HepG2 (cell line): ENCODE measurements around the gene PDPR. TPM values are rescaled to one million over a fixed set of nuclear protein-coding genes. Genes with fewer than 3 reads are reported as not detected.

Source experiments
- DPF2 ChIP-seq: sonication (generic); formaldehyde crosslinking; IDR thresholded peaks from 2 replicates; pipeline ENCODE4 v1.4.0; 2020; ENCODE audit warnings: mild to moderate bottlenecking, low read depth, missing genetic modification reagents, borderline replicate concordance
- FUBP1 ChIP-seq: sonication (generic); formaldehyde crosslinking; IDR thresholded peaks from 2 replicates; pipeline ENCODE4 v1.5.1; 2020; ENCODE audit warnings: missing genetic modification reagents, mild to moderate bottlenecking, borderline replicate concordance
- HINFP ChIP-seq: sonication (generic); formaldehyde crosslinking; IDR thresholded peaks from 2 replicates; pipeline ENCODE4 v1.4.0; 2020; ENCODE audit warnings: low read depth, mild to moderate bottlenecking, missing genetic modification reagents
- HNF1A ChIP-seq, 2 experiments: sonication (generic) in 1 of 2; formaldehyde crosslinking in 1 of 2; IDR thresholded peaks; 2 replicates each; pipeline versions ENCODE4 v1.4.0 to v1.6.1; 2016 to 2020; ENCODE audit warnings: borderline replicate concordance in 1 of 2, low read depth in 1 of 2, mild to moderate bottlenecking in 1 of 2, missing genetic modification reagents in 1 of 2
- MIER3 ChIP-seq: IDR thresholded peaks from 2 replicates; pipeline ENCODE4 v1.6.1; 2016; ENCODE audit warnings: missing compliant biosample characterization, borderline replicate concordance
- TSC22D2 ChIP-seq: sonication (generic); formaldehyde crosslinking; IDR thresholded peaks from 2 replicates; pipeline ENCODE4 v1.5.1; 2020; ENCODE audit warnings: missing genetic modification reagents, mild to moderate bottlenecking, borderline replicate concordance
- XRCC5 ChIP-seq: fragments of 200-400 bp; formaldehyde crosslinking; optimal IDR thresholded peaks from 2 replicates; pipeline ENCODE3; 2017; ENCODE audit warnings: mild to moderate bottlenecking, low read length
- ZC3H4 ChIP-seq: sonication (generic); formaldehyde crosslinking; IDR thresholded peaks from 2 replicates; pipeline ENCODE4 v1.4.0; 2020; ENCODE audit warnings: missing genetic modification reagents, borderline replicate concordance
- ZFYVE20 ChIP-seq: sonication (generic); formaldehyde crosslinking; IDR thresholded peaks from 2 replicates; pipeline ENCODE4 v1.8.0; 2023; ENCODE audit warnings: low read depth, mild to moderate bottlenecking, moderate library complexity, missing genetic modification reagents, borderline replicate concordance
- ZNF274 ChIP-seq: sonication (generic); formaldehyde crosslinking; IDR thresholded peaks from 2 replicates; pipeline ENCODE4 v1.5.1; 2020; ENCODE audit warnings: mild to moderate bottlenecking, missing genetic modification reagents
- ZNF3 ChIP-seq: IDR thresholded peaks from 2 replicates; pipeline ENCODE4 v1.7.0; 2017; ENCODE audit warnings: inconsistent platforms
- ZNF337 ChIP-seq: sonication (generic); formaldehyde crosslinking; IDR thresholded peaks from 2 replicates; pipeline ENCODE4 v1.5.1; 2020; ENCODE audit warnings: missing genetic modification reagents, low read depth, mild to moderate bottlenecking, borderline replicate concordance
- ZNF350 ChIP-seq: sonication (generic); formaldehyde crosslinking; IDR thresholded peaks from 2 replicates; pipeline ENCODE4 v1.4.0; 2020; ENCODE audit warnings: mild to moderate bottlenecking, low read depth, missing genetic modification reagents, borderline replicate concordance
- ZNF567 ChIP-seq: sonication (generic); formaldehyde crosslinking; IDR thresholded peaks from 2 replicates; pipeline ENCODE4 v1.8.1; 2023; ENCODE audit warnings: mild to moderate bottlenecking, missing genetic modification reagents, borderline replicate concordance
- ZNF761 ChIP-seq: sonication (generic); formaldehyde crosslinking; conservative IDR thresholded peaks from 2 replicates; pipeline ENCODE4 v1.4.0; 2020; ENCODE audit warnings: mild to moderate bottlenecking, missing genetic modification reagents
- polyA plus RNA-seq, 8 experiments: library from polyadenylated mRNA; depleted of rRNA in 3 of 8; stranded (reverse) in 7 of 8; unstranded in 1 of 8; fragments of >200 nt; fragmentation: Illumina TruSeq in 4 of 8; extraction: Trizol in 4 of 8; gene quantifications; 2 replicates each; pipeline versions ENCODE4 v1.2.1 to v1.2.3, GENCODE V29; 2011 to 2016; ENCODE audit warnings: low read depth in 4 of 8, missing spikeins in 1 of 8, mixed read lengths in 1 of 8; ENCODE audit not compliant: insufficient read depth in 1 of 8
- total RNA-seq, 5 experiments: library from RNA; depleted of rRNA; stranded (reverse); fragments of >200 nt; fragmentation: Illumina TruSeq; extraction: Trizol; gene quantifications; 2 replicates each; pipeline ENCODE4 v1.2.3, GENCODE V29; 2016; ENCODE audit warnings: low read depth in 1 of 5
- TF ChIP-seq, protein P1 (sequence below): sonication (generic); formaldehyde crosslinking; IDR thresholded peaks from 2 replicates; pipeline ENCODE4 v1.4.0; 2020; ENCODE audit warnings: missing genetic modification reagents

PDPR gene
- total and polyA plus RNA-seq, 2 of the 13 experiments (the other 11 are each of a cell fraction or from before 2014, with no cell fraction given) = 19.5 to 29.9 TPM

GRCh38 chr16:70152578-70153302, 38.6 kb downstream of the PDPR start (continued):
- TF ChIP-seq DPF2 (CRISPR knock-in tag) (peak; percentile 51; the same call in 1 of the 2 replicates), ZC3H4 (0 out of 2 replicates have a peak, but pooled peaks have one; percentile 16), ZNF337 (CRISPR knock-in tag) (no peak), MIER3 (peak; percentile 75; the same call in 1 of the 2 replicates), ZNF350 (CRISPR knock-in tag) (peak; percentile 27; the same call in 1 of the 2 replicates), ZNF567 (CRISPR knock-in tag) (0 out of 2 replicates have a peak, but pooled peaks have one; percentile 28), HNF1A (IDR thresholded peaks at IDR 0.05; ENCODE audit: low read depth) (no peak), HNF1A (CRISPR knock-in tag; IDR thresholded peaks at IDR 0.05; ENCODE audit: borderline replicate concordance) (peak; percentile 52; the same call in 1 of the 2 replicates), TSC22D2 (CRISPR knock-in tag) (no peak; the same call in 1 of the 2 replicates), XRCC5 (no peak), ZNF761 (0 out of 2 replicates have a peak, but pooled peaks have one; percentile 35), ZFYVE20 (CRISPR knock-in tag) (no peak), ZNF274 (CRISPR knock-in tag) (peak; percentile 62), ZNF3 (peak; percentile 74; the same call in 1 of the 2 replicates), FUBP1 (0 out of 2 replicates have a peak, but pooled peaks have one; percentile 51), HINFP (0 out of 2 replicates have a peak, but pooled peaks have one; percentile 13)
- TF ChIP-seq, protein P1, sequence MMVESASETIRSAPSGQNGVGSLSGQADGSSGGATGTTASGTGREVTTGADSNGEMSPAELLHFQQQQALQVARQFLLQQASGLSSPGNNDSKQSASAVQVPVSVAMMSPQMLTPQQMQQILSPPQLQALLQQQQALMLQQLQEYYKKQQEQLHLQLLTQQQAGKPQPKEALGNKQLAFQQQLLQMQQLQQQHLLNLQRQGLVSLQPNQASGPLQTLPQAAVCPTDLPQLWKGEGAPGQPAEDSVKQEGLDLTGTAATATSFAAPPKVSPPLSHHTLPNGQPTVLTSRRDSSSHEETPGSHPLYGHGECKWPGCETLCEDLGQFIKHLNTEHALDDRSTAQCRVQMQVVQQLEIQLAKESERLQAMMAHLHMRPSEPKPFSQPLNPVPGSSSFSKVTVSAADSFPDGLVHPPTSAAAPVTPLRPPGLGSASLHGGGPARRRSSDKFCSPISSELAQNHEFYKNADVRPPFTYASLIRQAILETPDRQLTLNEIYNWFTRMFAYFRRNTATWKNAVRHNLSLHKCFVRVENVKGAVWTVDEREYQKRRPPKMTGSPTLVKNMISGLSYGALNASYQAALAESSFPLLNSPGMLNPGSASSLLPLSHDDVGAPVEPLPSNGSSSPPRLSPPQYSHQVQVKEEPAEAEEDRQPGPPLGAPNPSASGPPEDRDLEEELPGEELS (CRISPR knock-in tag) = peak; percentile 68; the same call in 1 of the 2 replicates
